Measurements from ENCODE around the gene MAPRE2.

GRCh38 chr18:35080058-35080457 is 38.8 kb downstream of the MAPRE2 start:
- TF ChIP-seq RAD21 (IDR thresholded peaks at IDR 0.05; ENCODE audit: low read depth) (no peak), TCF12 (IDR thresholded peaks at IDR 0.05; ENCODE audit: low read depth) (no peak), CEBPB (IDR thresholded peaks at IDR 0.05) (no peak), CREB1 (IDR thresholded peaks at IDR 0.05; ENCODE audit: low read depth) (no peak), REST (IDR thresholded peaks at IDR 0.05; ENCODE audit: low read depth) (no peak), TAF1 (IDR thresholded peaks at IDR 0.05; ENCODE audit: low read depth) (no peak), ZBTB7A (IDR thresholded peaks at IDR 0.05; ENCODE audit: low read depth) (no peak), USF1 (IDR thresholded peaks at IDR 0.05) (no peak), NFIC (IDR thresholded peaks at IDR 0.05) (no peak), EP300 (IDR thresholded peaks at IDR 0.05; ENCODE audit: borderline replicate concordance) (no peak), MAX (IDR thresholded peaks at IDR 0.05) (no peak), TEAD4 (IDR thresholded peaks at IDR 0.05) (no peak)
